Erythroblast (primary cell): ENCODE measurements around the gene PITPNM1.

Experiments used
- GATA1 ChIP-seq: IDR thresholded peaks from 2 replicates; pipeline ENCODE4 v1.6.1; 2011; ENCODE audit warnings: low read depth, mild to moderate bottlenecking, control low read depth, low read length, moderate library complexity
- POLR2A ChIP-seq: IDR thresholded peaks from 2 replicates; pipeline ENCODE4 v1.6.1; 2011; ENCODE audit warnings: mild to moderate bottlenecking, low read length

DNA sequence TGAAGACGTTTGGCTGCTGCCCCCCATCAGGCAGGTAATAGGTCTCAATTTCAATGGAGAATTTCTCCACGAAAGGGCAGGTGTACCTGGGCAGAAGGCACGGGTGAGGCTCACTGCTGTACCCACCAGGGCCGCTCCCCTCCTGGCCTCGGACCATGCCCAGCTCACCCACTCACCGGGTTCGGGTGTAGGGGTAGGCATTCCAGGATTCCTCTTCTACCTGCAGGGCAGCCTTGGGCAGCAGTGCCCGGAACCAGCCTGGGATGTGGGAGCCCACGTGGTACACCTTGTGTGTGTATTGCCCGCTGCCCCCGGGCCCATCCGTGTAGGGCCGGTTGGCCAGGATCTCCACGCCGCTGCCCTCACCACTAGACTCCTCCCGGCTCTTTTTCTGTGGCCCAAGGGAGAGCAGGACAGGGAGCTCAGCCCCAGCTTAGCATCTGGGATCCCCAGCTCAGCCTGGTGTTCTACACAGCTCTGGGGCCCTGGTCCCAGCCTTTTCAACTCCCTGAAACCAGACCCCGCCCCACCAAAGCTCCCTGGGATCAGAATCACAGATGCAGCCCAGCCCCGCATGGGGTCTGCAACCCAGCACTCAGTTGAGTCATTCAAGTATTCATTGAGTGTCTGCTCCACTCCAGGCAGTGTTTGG lies 2.7 kb downstream of the PITPNM1 start:
- TF ChIP-seq POLR2A = no peak
- no peak for TF ChIP-seq GATA1
